Measurements from ENCODE around the gene XCL1.
"Not testable (repeated sequence)": the region's sequence is repeated elsewhere in the genome, so short reads cannot be mapped to it uniquely, and the experiment has no call there.

DNA sequence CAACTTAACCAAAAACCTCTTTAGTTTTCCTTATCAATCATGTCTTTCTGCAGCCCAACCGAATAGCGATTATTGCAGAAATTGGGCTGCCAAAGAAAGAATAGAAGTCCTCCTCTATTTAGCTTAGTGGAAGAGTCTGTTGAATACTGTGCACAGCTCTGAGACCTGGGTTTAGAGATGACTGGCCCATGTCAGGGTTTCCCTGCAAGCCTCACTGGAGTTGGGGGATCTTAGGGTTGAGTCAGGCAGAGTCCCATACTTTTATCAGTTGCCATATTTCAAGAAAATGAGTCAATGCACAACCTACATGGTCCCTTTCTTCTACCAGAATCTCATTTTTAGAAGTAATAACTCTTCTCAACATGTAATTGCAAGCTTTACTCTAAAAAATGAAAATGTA, 3.9 kb downstream of the XCL1 start:
- TF ChIP-seq, protein P1, sequence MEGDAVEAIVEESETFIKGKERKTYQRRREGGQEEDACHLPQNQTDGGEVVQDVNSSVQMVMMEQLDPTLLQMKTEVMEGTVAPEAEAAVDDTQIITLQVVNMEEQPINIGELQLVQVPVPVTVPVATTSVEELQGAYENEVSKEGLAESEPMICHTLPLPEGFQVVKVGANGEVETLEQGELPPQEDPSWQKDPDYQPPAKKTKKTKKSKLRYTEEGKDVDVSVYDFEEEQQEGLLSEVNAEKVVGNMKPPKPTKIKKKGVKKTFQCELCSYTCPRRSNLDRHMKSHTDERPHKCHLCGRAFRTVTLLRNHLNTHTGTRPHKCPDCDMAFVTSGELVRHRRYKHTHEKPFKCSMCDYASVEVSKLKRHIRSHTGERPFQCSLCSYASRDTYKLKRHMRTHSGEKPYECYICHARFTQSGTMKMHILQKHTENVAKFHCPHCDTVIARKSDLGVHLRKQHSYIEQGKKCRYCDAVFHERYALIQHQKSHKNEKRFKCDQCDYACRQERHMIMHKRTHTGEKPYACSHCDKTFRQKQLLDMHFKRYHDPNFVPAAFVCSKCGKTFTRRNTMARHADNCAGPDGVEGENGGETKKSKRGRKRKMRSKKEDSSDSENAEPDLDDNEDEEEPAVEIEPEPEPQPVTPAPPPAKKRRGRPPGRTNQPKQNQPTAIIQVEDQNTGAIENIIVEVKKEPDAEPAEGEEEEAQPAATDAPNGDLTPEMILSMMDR (IDR thresholded peaks at IDR 0.05; ENCODE audit: low read length): not testable (repeated sequence)
- TF ChIP-seq EZH2 (optimal IDR thresholded peaks at IDR 0.05; ENCODE audit: low read depth, low read length); EZH2phosphoT487 (IDR thresholded peaks at IDR 0.05; ENCODE audit: low read length): not testable (repeated sequence)

Data from MM.1S (cell line).